Esophagus squamous epithelium (tissue), 4 donors: ENCODE results near the gene SPECC1.

Source experiments
- POLR2A ChIP-seq, 4 donors: fragments of 450-650 bp; IDR thresholded peaks; one replicate each; pipeline ENCODE4 v1.6.1; 2017; ENCODE audit warnings: antibody characterized with exemption in 4 of 4, mild to moderate bottlenecking in 4 of 4, moderate library complexity in 3 of 4
- TF ChIP-seq, protein P1 (sequence below), 6 experiments: fragments of 450-650 bp in 4 of 6; fragments of 200-600 bp in 2 of 6; sonication (generic) in 2 of 6; IDR thresholded peaks; one replicate each; pipeline ENCODE4 v1.5.1; 2016 to 2019; ENCODE audit warnings: antibody characterized with exemption in 6 of 6, mild to moderate bottlenecking in 4 of 6, moderate library complexity in 4 of 6

- TF ChIP-seq, protein P1, sequence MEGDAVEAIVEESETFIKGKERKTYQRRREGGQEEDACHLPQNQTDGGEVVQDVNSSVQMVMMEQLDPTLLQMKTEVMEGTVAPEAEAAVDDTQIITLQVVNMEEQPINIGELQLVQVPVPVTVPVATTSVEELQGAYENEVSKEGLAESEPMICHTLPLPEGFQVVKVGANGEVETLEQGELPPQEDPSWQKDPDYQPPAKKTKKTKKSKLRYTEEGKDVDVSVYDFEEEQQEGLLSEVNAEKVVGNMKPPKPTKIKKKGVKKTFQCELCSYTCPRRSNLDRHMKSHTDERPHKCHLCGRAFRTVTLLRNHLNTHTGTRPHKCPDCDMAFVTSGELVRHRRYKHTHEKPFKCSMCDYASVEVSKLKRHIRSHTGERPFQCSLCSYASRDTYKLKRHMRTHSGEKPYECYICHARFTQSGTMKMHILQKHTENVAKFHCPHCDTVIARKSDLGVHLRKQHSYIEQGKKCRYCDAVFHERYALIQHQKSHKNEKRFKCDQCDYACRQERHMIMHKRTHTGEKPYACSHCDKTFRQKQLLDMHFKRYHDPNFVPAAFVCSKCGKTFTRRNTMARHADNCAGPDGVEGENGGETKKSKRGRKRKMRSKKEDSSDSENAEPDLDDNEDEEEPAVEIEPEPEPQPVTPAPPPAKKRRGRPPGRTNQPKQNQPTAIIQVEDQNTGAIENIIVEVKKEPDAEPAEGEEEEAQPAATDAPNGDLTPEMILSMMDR (IDR thresholded peaks at IDR 0.05), result no peak
- TF ChIP-seq POLR2A (IDR thresholded peaks at IDR 0.05), result no peak
These were observed 193.9 kb downstream of the SPECC1 start for GRCh38 chr17:20203018-20203417.
